ENCODE results near the gene EIF4E2. TPM values are rescaled to one million over a fixed set of nuclear protein-coding genes. Genes with fewer than 3 reads are reported as not detected.
A peak's percentile ranks its signal among the peaks of the same experiment; 100 is the strongest.

EIF4E2 gene
- total RNA-seq, 6 experiments from 2014 or later: 24.3 to 47.7 (median 42.0) TPM

GRCh38 chr2:232506709-232507108 is 43.8 kb upstream of the EIF4E2 start:
- Histone ChIP-seq H3K9me3 (no peaks in the 10 kb centered on the region), H3K27ac (no peak overlapping the region), H3K4me3 (no peak overlapping the region), H3K36me3 (no peaks in the 10 kb centered on the region), H3K4me1 (peaks cover 0 to 8% (median 0%) of the 10 kb centered on the region in 4 donors), H3K27me3 (no peaks in the 10 kb centered on the region)
- ATAC-seq (no peak), DNase-seq (no peak)
- TF ChIP-seq, protein P1, sequence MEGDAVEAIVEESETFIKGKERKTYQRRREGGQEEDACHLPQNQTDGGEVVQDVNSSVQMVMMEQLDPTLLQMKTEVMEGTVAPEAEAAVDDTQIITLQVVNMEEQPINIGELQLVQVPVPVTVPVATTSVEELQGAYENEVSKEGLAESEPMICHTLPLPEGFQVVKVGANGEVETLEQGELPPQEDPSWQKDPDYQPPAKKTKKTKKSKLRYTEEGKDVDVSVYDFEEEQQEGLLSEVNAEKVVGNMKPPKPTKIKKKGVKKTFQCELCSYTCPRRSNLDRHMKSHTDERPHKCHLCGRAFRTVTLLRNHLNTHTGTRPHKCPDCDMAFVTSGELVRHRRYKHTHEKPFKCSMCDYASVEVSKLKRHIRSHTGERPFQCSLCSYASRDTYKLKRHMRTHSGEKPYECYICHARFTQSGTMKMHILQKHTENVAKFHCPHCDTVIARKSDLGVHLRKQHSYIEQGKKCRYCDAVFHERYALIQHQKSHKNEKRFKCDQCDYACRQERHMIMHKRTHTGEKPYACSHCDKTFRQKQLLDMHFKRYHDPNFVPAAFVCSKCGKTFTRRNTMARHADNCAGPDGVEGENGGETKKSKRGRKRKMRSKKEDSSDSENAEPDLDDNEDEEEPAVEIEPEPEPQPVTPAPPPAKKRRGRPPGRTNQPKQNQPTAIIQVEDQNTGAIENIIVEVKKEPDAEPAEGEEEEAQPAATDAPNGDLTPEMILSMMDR (IDR thresholded peaks at IDR 0.05): no peak
- TF ChIP-seq POLR2A (IDR thresholded peaks at IDR 0.05): no peak
- WGBS (ENCODE audit: insufficient coverage, low coverage, low lambda C conversion rate, missing lambda C conversion rate): no CpG with 5 or more reads among the region's 4 CpGs
- intact Hi-C loops (cut with DNase I): no loop called here

DNA sequence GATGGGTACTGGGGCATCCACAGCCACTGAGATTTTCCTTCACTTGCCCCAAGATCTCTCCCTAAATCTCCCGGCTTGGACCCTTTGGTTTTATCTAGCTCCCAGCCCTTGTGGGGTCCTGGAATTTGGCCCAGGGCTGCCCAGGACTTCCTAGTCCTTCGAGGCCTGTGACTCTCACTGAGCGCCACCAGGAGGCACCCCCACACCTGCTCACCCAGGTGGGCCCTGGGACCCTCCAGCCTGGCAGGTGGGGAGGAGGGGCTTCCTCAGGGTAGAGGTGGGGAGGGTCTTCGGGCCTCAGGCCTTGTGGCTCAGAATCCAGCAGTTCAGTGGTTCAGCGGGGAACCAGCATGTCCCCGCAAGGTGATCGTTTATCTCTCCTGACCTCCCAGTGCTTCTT is 42.2 kb upstream of the EIF4E2 start:
- peaks cover 0 to 3% (median 0%) of the 10 kb centered on the region in 4 donors for H3K4me1 ChIP-seq
- H3K27me3 ChIP-seq: no peaks in the 10 kb centered on the region
- no peak for DNase-seq
- WGBS (ENCODE audit: insufficient coverage, low coverage, low lambda C conversion rate, missing lambda C conversion rate): 100% methylated on average over 1 of the region's 7 CpGs
- H3K9me3 ChIP-seq: no peaks in the 10 kb centered on the region
- no peak for TF ChIP-seq POLR2A (IDR thresholded peaks at IDR 0.05)
- TF ChIP-seq, protein P1 (IDR thresholded peaks at IDR 0.05): no peak
- ATAC-seq: no peak
- no peaks in the 10 kb centered on the region for H3K36me3 ChIP-seq
- intact Hi-C loops (cut with DNase I): no loop called here
- H3K4me3 ChIP-seq: no peak overlapping the region
- no peak overlapping the region for H3K27ac ChIP-seq

- ATAC-seq: peak in 2 of 4 donors; percentile 11 to 25
- Histone ChIP-seq H3K36me3 (no peaks in the 10 kb centered on the region), H3K27me3 (no peaks in the 10 kb centered on the region), H3K9me3 (no peaks in the 10 kb centered on the region), H3K4me1 (no peaks in the 10 kb centered on the region), H3K4me3 (no peak overlapping the region), H3K27ac (no peak overlapping the region)
- TF ChIP-seq POLR2A (IDR thresholded peaks at IDR 0.05): no peak
- TF ChIP-seq, protein P1 (IDR thresholded peaks at IDR 0.05): no peak
- 43% methylated on average over 3 of the region's 11 CpGs for WGBS (ENCODE audit: insufficient coverage, low coverage, low lambda C conversion rate, missing lambda C conversion rate)
- DNase-seq: no peak
- intact Hi-C loops (cut with DNase I): loop anchor here in 1 of 2 donors (10.0 kb wide), 1 partner anchor 57 kb away; the partner anchor contains the start of gene ALPI
These were observed 39.1 kb upstream of the EIF4E2 start for GRCh38 chr2:232511336-232511890.

DNA sequence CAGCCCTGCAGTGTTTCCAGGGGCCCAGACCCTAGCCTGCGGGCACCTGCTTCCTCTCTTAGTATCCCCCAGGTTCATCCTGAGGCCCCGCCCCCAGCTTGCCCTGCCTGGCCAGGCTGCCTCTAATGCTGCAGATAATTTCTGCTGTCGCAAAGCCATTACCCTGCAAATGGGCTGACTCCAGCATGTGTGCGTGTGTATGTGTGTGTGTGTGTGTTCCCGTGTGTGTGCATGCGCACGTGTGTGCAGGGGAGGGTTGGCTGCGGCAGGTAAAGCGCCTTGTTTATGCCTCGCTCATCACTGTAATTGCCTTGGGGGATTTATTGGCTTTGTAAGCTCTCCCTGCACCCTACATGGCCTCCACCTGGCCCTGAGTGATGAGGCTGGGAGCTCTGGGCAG is 37.9 kb upstream of the EIF4E2 start:
- Histone ChIP-seq H3K27ac (no peak overlapping the region), H3K9me3 (no peaks in the 10 kb centered on the region), H3K4me3 (no peak overlapping the region), H3K36me3 (no peaks in the 10 kb centered on the region), H3K4me1 (no peaks in the 10 kb centered on the region), H3K27me3 (no peaks in the 10 kb centered on the region)
- 77% methylated on average over 8 of the region's 10 CpGs for WGBS (ENCODE audit: insufficient coverage, low coverage, low lambda C conversion rate, missing lambda C conversion rate)
- no peak for DNase-seq
- TF ChIP-seq POLR2A (IDR thresholded peaks at IDR 0.05): no peak
- TF ChIP-seq, protein P1 (IDR thresholded peaks at IDR 0.05): no peak
- intact Hi-C loops (cut with DNase I): loop anchor here in 1 of 2 donors (10.0 kb wide), 1 partner anchor 58 kb away; the partner anchor contains the start of gene ALPI
- no peak for ATAC-seq

Measured in right lobe of liver (tissue), 6 donors.